ENCODE data around the gene COL5A2.

The COL5A2 gene

GRCh38 chr2:189178726-189179569 is 613 bp downstream of the COL5A2 start:
- DNase-seq (ENCODE audit: low read depth): peak; percentile 75

DNA sequence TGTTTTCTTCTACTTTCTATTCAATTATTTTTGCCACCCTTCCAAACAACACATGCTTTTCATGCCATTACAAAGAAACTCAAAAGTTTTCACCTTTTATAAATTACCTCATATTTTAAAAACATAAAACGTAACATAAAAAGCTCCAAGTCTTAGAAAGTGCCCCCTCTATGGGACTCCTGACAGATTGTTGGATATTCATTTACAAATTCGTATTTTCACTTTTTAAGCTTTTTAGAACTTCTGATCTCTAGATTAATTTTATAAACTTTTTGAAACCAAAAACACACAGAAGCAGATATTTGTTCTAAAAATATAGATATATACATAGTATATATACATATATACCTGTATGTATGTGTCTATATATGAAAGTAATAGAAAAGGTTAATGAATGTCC is 1.5 kb downstream of the COL5A2 start:
- DNase-seq (ENCODE audit: low read depth): no peak

DNA sequence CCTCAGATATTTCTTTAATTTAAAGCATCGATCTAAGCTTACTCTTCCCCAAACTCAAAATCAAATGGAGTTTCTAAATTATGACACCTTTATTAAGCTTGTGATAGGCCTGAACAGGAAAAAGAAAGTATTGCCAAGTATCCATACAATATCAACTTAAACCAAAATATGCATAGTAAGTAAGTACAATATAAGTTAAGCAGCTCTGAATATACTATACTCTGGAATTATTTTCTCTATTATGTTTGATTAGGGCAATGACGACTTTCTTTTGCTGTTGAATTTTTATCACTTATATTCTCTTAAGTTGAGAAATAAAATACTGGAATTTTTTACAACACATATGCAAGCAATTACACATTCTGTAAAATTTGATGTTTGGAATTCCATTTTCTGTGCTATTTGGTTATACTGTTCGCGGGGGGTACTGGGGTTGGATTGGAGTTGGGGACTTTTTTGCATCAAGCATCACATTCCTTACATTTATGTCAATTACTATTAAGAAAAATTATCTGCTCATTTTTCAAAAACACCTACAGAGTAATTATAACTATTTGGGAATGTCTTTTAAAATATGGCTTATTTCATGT is 2.2 kb downstream of the COL5A2 start:
- peak; percentile 31 for DNase-seq (ENCODE audit: low read depth)

DNA sequence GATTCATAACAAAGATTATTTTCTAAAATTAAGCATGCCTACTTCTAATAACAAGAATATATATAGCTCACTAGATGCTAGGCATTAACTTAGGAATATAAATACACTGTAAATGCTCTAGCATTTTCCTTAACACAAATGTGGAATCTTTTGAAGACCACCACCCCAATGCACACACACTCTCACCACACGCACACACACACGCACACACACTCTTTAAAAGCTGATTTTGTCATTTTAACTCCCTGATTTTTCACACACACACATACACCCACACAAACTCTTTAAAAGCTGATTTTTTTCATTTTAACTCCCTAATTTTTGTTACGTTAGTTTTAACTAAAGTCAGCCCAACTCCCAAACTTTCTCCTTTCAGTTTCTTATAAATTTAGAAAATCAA is 3.0 kb downstream of the COL5A2 start:
- no peak for DNase-seq (ENCODE audit: low read depth)

GRCh38 chr2:189175869-189176433 is 3.6 kb downstream of the COL5A2 start:
- no peak for DNase-seq (ENCODE audit: low read depth)

GRCh38 chr2:189171956-189172609 is 7.5 kb downstream of the COL5A2 start:
- DNase-seq (ENCODE audit: low read depth): no peak

DNA sequence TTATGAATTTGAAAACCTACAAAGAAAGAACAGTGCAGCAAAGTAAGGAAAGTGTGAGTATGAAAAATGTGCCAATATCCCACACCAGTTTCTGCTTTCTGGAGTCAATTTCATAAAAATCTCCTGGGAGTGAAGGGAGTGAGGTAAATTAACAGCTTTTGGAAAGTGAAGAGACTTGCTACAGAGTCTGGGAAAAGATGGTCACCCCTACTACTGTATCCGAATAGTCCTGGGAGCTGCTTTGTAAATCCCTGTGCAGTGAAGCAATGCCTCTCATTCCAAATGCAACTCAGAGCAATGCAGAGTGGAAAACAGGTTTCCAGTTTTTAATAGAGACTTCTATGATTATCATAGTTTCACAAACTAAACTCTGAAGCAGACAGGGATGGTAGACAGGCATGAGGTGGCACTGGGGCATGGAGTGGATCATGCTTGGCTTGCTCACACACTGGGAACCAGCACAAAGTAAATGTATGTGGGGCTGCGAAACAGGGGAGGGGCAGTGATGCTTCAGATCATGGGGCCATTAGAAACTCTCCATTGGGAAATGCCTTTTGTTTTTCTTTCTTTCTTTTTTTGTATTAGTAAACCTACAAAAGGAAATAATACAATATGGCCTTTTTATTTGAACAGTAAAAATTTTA is 10.6 kb downstream of the COL5A2 start:
- peak; percentile 57 for DNase-seq (ENCODE audit: low read depth)

- peak; percentile 45 for DNase-seq (ENCODE audit: low read depth)
Measured at GRCh38 chr2:189165656-189166380, 13.7 kb downstream of the COL5A2 start.

DNA sequence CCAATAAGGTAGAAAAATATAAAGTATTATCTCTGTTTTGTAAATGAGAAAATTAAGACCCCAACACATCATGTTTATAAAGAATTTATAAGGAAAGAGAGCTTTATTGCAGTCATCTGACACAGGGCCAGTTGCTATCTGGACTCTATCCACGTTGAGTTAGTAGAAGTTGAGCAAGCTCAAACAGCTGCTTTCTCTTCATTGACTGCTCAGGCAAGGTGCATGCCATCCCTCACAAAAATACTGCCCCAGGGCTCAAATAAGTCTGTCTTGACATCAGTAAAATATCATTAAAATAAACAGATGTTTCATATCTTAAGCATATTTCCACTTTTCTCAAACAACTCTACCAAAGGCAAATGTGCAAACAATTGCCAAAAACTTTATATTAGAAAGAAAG is 14.8 kb downstream of the COL5A2 start:
- peak; percentile 87 for DNase-seq (ENCODE audit: low read depth)

- peak; percentile 32 for DNase-seq (ENCODE audit: low read depth)
Measured at GRCh38 chr2:189163889-189164288, 15.7 kb downstream of the COL5A2 start.

DNA sequence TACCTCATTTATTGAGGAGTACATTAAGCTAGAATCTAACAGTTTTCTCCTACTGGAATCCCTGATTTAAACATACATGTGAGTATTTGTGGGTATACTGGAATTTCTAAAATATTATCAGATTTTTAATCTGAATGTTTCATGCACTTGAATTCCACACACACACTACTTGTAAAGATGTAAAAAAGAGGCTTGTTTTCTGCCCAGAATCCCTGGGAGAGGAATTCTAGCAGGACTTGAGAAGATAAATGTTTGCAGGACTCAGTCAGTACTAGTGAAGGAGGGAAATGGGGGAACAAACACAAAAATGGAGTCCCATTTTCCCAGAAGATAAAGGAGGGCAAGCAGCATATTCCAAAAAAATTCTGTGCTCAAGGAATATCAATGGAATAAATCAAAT is 17.0 kb downstream of the COL5A2 start:
- no peak for DNase-seq (ENCODE audit: low read depth)

DNA sequence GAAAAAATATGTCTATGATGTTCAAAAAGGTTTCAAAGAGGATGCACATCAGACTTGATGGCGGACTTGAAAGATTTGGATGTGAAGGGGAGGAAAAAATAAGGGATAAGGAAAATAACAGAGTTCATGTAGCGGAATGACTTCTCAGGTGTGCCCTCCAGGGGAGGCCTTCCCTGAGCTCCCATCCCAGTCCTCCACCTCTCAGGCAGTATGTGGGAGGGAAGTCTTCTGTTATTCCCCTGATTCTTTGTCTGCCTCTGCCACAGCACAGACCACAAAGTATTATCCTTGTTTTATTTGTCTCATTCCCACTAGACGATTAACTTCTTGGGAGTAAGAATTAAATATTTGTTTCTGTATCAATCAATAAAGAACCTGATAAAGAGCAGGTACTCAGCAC is 17.7 kb downstream of the COL5A2 start:
- no peak for DNase-seq (ENCODE audit: low read depth)

DNA sequence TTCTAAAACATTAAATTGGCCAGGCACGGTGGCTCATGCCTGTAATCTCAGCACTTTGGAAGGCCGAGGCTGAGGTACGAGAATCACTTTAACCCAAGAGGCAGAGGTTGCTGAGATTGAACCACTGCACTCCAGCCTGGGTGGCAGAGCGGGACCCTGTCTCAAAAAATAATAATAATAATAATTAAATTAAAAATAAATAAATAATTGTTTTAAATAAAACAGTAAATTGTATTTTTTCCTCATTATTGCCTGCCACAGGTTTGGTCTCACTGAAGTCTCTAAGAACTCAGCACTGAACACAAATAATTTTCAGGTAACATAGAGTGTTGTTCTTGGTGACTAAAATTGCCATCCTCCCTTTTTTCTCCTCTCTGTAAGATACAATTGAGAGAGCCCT is 19.8 kb downstream of the COL5A2 start:
- DNase-seq (ENCODE audit: low read depth): no peak

DNA sequence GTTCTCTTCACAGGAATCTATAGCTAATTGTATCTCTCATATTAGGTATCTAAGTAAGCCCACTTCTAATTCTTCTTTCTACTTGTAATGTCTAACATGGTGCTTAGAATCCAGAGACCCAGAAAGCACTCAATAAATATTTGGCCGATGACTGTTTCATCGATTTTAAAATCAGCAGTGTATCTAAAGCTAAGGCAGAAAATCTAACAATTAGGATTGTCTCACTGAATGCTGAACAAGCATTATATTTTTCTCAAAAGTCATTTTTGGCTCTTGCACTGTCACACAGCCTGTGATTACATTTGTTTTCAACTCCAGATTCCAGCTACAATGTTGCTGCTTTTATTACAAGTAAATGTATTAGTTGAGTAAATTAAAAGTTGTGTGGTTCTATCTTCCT is 20.3 kb downstream of the COL5A2 start:
- no peak for DNase-seq (ENCODE audit: low read depth)

- DNase-seq (ENCODE audit: low read depth): no peak
Measured at GRCh38 chr2:189157939-189158338, 21.6 kb downstream of the COL5A2 start.

DNA sequence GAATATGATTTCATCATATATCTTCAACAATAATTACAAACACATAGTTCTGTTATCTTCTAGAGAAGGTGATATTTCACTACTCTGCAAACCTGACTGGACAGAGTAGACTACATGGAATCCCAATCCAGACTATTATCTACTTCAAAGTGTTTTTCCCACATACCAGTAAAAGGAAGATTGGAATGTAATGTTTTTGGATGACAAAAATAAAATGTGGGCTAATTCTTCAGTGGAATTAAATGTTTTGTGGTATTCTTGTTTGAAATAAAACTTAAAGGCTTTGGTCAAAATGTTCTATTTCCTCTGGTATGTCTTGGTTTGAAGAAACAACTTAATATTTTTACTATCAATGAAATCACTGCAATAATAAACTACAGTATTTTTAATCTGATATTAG is 22.1 kb downstream of the COL5A2 start:
- DNase-seq (ENCODE audit: low read depth): no peak

GRCh38 chr2:189155795-189156194 is 23.8 kb downstream of the COL5A2 start:
- no peak for DNase-seq (ENCODE audit: low read depth)

DNA sequence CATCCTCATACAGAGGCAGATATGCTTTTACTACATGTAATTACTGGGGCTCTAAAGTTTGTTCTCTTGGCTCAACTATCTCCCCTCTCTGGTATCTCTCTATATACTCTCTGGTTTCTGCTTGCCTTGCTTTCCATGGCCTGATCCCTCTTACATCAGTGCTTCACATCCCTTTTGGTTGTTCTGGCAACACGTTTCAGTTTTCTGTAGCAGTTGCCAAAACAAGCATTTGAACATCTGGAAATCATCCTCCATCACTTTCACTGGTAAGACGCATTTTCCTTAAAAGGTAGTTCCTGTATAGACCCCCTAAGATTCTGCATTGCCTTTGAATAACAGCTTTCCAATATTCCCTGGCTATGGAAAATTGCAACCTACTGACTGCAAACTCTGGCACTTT is 25.9 kb downstream of the COL5A2 start:
- peak; percentile 83 for DNase-seq (ENCODE audit: low read depth)

- DNase-seq (ENCODE audit: low read depth): no peak
Measured at GRCh38 chr2:189152483-189152882, 27.1 kb downstream of the COL5A2 start.

DNA sequence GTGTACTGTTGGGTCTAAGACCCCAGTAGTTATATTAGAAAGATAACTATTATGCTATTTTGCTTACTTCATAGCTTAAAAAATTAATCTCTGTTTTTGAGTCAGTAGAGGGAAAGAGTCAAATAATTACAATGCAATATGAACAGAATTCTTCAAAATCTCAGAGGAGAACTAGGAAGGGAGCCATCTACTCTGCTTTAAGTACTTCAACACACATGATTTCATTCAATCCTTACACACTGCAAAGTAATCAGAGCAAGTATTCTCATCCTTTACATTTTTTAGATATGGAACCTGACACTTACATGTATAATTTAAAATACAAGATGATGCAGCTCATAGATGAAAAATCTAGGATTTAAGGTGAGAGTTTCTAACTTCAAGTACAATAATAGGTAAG is 27.7 kb downstream of the COL5A2 start:
- DNase-seq (ENCODE audit: low read depth): peak; percentile 54

- DNase-seq (ENCODE audit: low read depth): peak; percentile 90
Measured at GRCh38 chr2:189150033-189150432, 29.5 kb downstream of the COL5A2 start.

DNA sequence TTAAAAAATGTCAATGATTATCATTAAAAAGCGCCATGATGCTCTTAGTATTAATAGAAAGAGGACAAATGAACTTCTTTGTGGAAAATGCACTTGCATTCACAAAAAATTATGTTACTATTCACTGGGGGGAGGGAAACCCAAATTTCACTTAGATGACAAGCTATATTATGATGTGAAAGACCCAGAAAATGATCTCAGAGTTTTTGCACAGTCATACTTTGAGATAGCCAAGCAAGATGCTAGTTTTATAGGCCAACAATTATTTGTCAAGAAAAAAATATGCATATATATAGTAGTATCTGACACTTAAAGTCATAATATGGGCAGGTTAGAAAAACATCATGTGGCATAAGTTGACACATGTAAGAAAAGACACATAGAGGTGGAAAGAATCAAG is 31.6 kb downstream of the COL5A2 start:
- DNase-seq (ENCODE audit: low read depth): no peak

Data from fibroblast of gingiva (primary cell).